SK-MEL-5 (cell line): ENCODE measurements around the gene MKI67. TPM values are rescaled to one million over a fixed set of nuclear protein-coding genes. Genes with fewer than 3 reads are reported as not detected.
A peak's percentile ranks its signal among the peaks of the same experiment; 100 is the strongest.
"Not testable (repeated sequence)": the region's sequence is repeated elsewhere in the genome, so short reads cannot be mapped to it uniquely, and the experiment has no call there.

Source experiments
- DNase-seq: peaks from one replicate; pipeline ENCODE4 v3.0.0-alpha.2; 2016; ENCODE audit warnings: low read depth, low spot score
- in situ Hi-C: cut with HindIII; loops from 2 replicates; pipeline ENCODE4 v1.10.0; 2016; ENCODE audit warnings: low sequenced_read_pairs, high pct_unique_total_duplicates, low pct_unique_long_range_greater_than_20kb
- total RNA-seq: library from RNA; depleted of rRNA; stranded (reverse); fragments of >200 nt; shearing (Covaris generic); gene quantifications from 2 replicates; pipeline ENCODE4 v1.2.3, GENCODE V29; 2014

The MKI67 gene
- total RNA-seq, 1 experiment from 2014 or later, result 11.7 TPM

GRCh38 chr10:128151031-128151430 is 24.8 kb upstream of the MKI67 start:
- DNase-seq, result no peak
- in situ Hi-C loops, result no loop called here

- in situ Hi-C loops, result no loop called here
- DNase-seq, result no peak
Measured at GRCh38 chr10:128150561-128150960, 24.3 kb upstream of the MKI67 start.

- DNase-seq, result peak; percentile 60
- in situ Hi-C loops, result no loop called here
Measured at GRCh38 chr10:128150045-128150493, 23.8 kb upstream of the MKI67 start.

- in situ Hi-C loops, result no loop called here
- DNase-seq, result no peak
Measured at GRCh38 chr10:128149267-128150014, 23.2 kb upstream of the MKI67 start.

- DNase-seq, result no peak
- in situ Hi-C loops, result no loop called here
Measured at GRCh38 chr10:128147669-128148068, 21.4 kb upstream of the MKI67 start.

- in situ Hi-C loops, result no loop called here
- no peak for DNase-seq
Measured at GRCh38 chr10:128147064-128147463, 20.8 kb upstream of the MKI67 start.

- in situ Hi-C loops, result no loop called here
- no peak for DNase-seq
Measured at GRCh38 chr10:128144547-128144946, 18.3 kb upstream of the MKI67 start.

GRCh38 chr10:128143531-128143930 is 17.3 kb upstream of the MKI67 start:
- in situ Hi-C loops, result no loop called here
- DNase-seq, result no peak

- in situ Hi-C loops, result no loop called here
- no peak for DNase-seq
Measured at GRCh38 chr10:128140425-128140824, 14.2 kb upstream of the MKI67 start.

- in situ Hi-C loops, DNase-seq: not testable (repeated sequence)
Measured at GRCh38 chr10:128138429-128138828, 12.2 kb upstream of the MKI67 start.

GRCh38 chr10:128137877-128138276 is 11.7 kb upstream of the MKI67 start:
- in situ Hi-C loops, result no loop called here
- no peak for DNase-seq

- in situ Hi-C loops, result no loop called here
Measured at GRCh38 chr10:128130051-128130450, 3.8 kb upstream of the MKI67 start.

GRCh38 chr10:128128582-128128981 is 2.4 kb upstream of the MKI67 start:
- in situ Hi-C loops, result no loop called here
- no peak for DNase-seq

More at GRCh38 chr10:128130051-128130450, 3.8 kb upstream of the MKI67 start:
- DNase-seq, result no peak

GRCh38 chr10:128125416-128125943 is 743 bp downstream of the MKI67 start:
- in situ Hi-C loops, result no loop called here
- no peak for DNase-seq

GRCh38 chr10:128124813-128125403 is 1.3 kb downstream of the MKI67 start:
- no peak for DNase-seq
- in situ Hi-C loops, result no loop called here

GRCh38 chr10:128123846-128124245 is 2.4 kb downstream of the MKI67 start:
- in situ Hi-C loops, result no loop called here
- no peak for DNase-seq

- DNase-seq, result no peak
- in situ Hi-C loops, result no loop called here
Measured at GRCh38 chr10:128122931-128123330, 3.3 kb downstream of the MKI67 start.

GRCh38 chr10:128121750-128122412 is 4.3 kb downstream of the MKI67 start:
- in situ Hi-C loops, result no loop called here
- no peak for DNase-seq
